MM.1S (cell line): ENCODE results near the gene ZBTB43.

Experiments
- EZH2 ChIP-seq: fragments of 300-600 bp; sonication (generic); optimal IDR thresholded peaks from 2 replicates; pipeline ENCODE3; 2017; ENCODE audit warnings: low read depth, mild to moderate bottlenecking, antibody characterized with exemption, low read length, mixed read lengths
- TF ChIP-seq, protein P1 (sequence below): fragments of 300-600 bp; sonication (generic); IDR thresholded peaks from 2 replicates; pipeline ENCODE4 v1.5.1; 2016; ENCODE audit warnings: antibody characterized with exemption, low read length, mixed read lengths

DNA sequence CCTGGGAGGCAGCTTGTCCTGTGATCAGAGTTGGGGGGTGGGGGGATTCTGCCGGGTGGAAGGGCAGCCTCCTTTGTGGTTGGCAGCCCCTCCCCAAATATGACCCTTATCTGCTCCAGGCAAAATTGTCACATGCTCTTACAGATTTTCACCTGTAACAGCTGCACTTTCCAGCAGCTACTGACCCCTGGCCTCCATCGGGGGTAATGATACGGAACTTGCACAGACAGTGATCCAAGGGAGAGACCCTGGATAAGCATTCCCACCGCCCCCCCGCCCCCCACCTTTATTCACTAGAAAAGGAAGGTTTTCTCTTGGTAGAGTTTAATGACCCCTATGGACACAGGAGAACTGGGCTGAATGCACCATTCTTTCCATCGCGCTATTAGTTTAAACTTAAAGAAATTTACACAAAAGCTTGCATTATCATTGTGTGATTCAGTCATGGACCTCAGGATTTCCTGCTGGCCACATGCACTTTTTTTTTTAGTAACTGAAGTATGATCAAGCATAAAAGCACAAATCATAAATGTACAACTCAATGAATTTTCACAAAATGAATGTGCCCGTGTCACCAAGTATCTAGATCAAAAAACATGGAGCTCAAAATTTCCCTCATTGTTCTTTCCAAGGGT lies 44.9 kb downstream of the ZBTB43 start:
- TF ChIP-seq, protein P1, sequence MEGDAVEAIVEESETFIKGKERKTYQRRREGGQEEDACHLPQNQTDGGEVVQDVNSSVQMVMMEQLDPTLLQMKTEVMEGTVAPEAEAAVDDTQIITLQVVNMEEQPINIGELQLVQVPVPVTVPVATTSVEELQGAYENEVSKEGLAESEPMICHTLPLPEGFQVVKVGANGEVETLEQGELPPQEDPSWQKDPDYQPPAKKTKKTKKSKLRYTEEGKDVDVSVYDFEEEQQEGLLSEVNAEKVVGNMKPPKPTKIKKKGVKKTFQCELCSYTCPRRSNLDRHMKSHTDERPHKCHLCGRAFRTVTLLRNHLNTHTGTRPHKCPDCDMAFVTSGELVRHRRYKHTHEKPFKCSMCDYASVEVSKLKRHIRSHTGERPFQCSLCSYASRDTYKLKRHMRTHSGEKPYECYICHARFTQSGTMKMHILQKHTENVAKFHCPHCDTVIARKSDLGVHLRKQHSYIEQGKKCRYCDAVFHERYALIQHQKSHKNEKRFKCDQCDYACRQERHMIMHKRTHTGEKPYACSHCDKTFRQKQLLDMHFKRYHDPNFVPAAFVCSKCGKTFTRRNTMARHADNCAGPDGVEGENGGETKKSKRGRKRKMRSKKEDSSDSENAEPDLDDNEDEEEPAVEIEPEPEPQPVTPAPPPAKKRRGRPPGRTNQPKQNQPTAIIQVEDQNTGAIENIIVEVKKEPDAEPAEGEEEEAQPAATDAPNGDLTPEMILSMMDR: no peak
- no peak for TF ChIP-seq EZH2
